ENCODE results near the gene SOX10.
"Not testable (repeated sequence)": the region's sequence is repeated elsewhere in the genome, so short reads cannot be mapped to it uniquely, and the experiment has no call there.

SOX10 gene

GRCh38 chr22:37985751-37986281 is 1.5 kb upstream of the SOX10 start:
- DNase-seq, result no peak

- no peak for DNase-seq
Observed at GRCh38 chr22:37985050-37985585, 763 bp upstream of the SOX10 start.

GRCh38 chr22:37982938-37983859 is 1.2 kb downstream of the SOX10 start:
- DNase-seq, result no peak

GRCh38 chr22:37982151-37982785 is 2.1 kb downstream of the SOX10 start:
- DNase-seq, result no peak

GRCh38 chr22:37981282-37982011 is 2.9 kb downstream of the SOX10 start:
- DNase-seq, result no peak

GRCh38 chr22:37979782-37980181 is 4.6 kb downstream of the SOX10 start:
- no peak for DNase-seq

- no peak for DNase-seq
Observed at GRCh38 chr22:37976547-37976946, 7.8 kb downstream of the SOX10 start.

GRCh38 chr22:37976022-37976421 is 8.3 kb downstream of the SOX10 start:
- DNase-seq, result not testable (repeated sequence)

- no peak for DNase-seq
Observed at GRCh38 chr22:37975153-37975552, 9.2 kb downstream of the SOX10 start.

- no peak for DNase-seq
Observed at GRCh38 chr22:37973271-37974170, 10.8 kb downstream of the SOX10 start.

- no peak for DNase-seq
Observed at GRCh38 chr22:37972527-37972926, 11.8 kb downstream of the SOX10 start.

- DNase-seq, result no peak
Observed at GRCh38 chr22:37971475-37972434, 12.6 kb downstream of the SOX10 start.

- no peak for DNase-seq
Observed at GRCh38 chr22:37970864-37971263, 13.5 kb downstream of the SOX10 start.

- DNase-seq, result no peak
Observed at GRCh38 chr22:37968452-37969251, 15.7 kb downstream of the SOX10 start.

GRCh38 chr22:37967637-37968451 is 16.5 kb downstream of the SOX10 start:
- no peak for DNase-seq

GRCh38 chr22:37967147-37967546 is 17.2 kb downstream of the SOX10 start:
- DNase-seq, result no peak

GRCh38 chr22:37965940-37966664 is 18.3 kb downstream of the SOX10 start:
- DNase-seq, result no peak

GRCh38 chr22:37961062-37961461 is 23.3 kb downstream of the SOX10 start:
- DNase-seq, result no peak

All from cerebellar nuclear complex (tissue), 1 donor.